RWPE2 (cell line): ENCODE measurements around the gene C1orf174.

Source experiments
- ATAC-seq: fragments of 200-7000 bp; cut with Tn5 transposase; 3 replicates; pipeline ENCODE4 v1.9.1; 2021; ENCODE audit warnings: low read depth
- DNase-seq: peaks from one replicate; pipeline ENCODE4 v3.0.0-alpha.2; 2020; ENCODE audit warnings: low spot score
- H3K27ac ChIP-seq: fragments of 450-650 bp; 2 replicates; pipeline ENCODE4 v1.5.1; 2017; ENCODE audit warnings: mild to moderate bottlenecking; ENCODE audit not compliant: poor library complexity, severe bottlenecking
- H3K27me3 ChIP-seq: fragments of 250-450 bp; sonication (Bioruptor Pico); 2 replicates; pipeline ENCODE4 v1.5.1; 2021; ENCODE audit warnings: mild to moderate bottlenecking, moderate library complexity; ENCODE audit not compliant: insufficient read depth, poor library complexity, severe bottlenecking
- H3K36me3 ChIP-seq: fragments of 250-450 bp; sonication (Bioruptor Pico); 2 replicates; pipeline ENCODE4 v1.5.1; 2020; ENCODE audit warnings: low read depth, mild to moderate bottlenecking, moderate library complexity
- H3K4me1 ChIP-seq: fragments of 250-450 bp; sonication (Bioruptor Pico); 2 replicates; pipeline ENCODE4 v1.5.1; 2021; ENCODE audit warnings: mild to moderate bottlenecking, moderate library complexity; ENCODE audit not compliant: insufficient read depth, poor library complexity, severe bottlenecking
- H3K4me3 ChIP-seq: fragments of 250-450 bp; sonication (Bioruptor Pico); 2 replicates; pipeline ENCODE4 v1.5.1; 2021; ENCODE audit warnings: mild to moderate bottlenecking, moderate library complexity; ENCODE audit not compliant: severe bottlenecking
- H3K9me3 ChIP-seq: fragments of 250-450 bp; sonication (Bioruptor Pico); 2 replicates; pipeline ENCODE4 v1.5.1; 2021; ENCODE audit warnings: mild to moderate bottlenecking, moderate library complexity; ENCODE audit not compliant: severe bottlenecking
- CTCF ChIP-seq: fragments of 450-650 bp; IDR thresholded peaks from one replicate; pipeline ENCODE4 v1.5.1; 2017; ENCODE audit warnings: mild to moderate bottlenecking, moderate library complexity; ENCODE audit not compliant: poor library complexity, severe bottlenecking

The C1orf174 gene

GRCh38 chr1:3881193-3881480 lies 18.9 kb downstream of the C1orf174 start:
- no peak for ATAC-seq
- no peak for DNase-seq
- Histone ChIP-seq H3K27ac (no peak overlapping the region), H3K4me1 (no peaks in the 10 kb centered on the region), H3K36me3 (peaks cover 6% of the 10 kb centered on the region; the same call in 1 of the 2 replicates), H3K27me3 (no peaks in the 10 kb centered on the region), H3K9me3 (no peaks in the 10 kb centered on the region), H3K4me3 (no peak overlapping the region)
- TF ChIP-seq CTCF: no peak

- ATAC-seq: no peak
These were observed 19.5 kb downstream of the C1orf174 start for GRCh38 chr1:3880429-3881192.

GRCh38 chr1:3879787-3880428 lies 20.2 kb downstream of the C1orf174 start:
- Histone ChIP-seq H3K4me3 (no peak overlapping the region), H3K27me3 (no peaks in the 10 kb centered on the region), H3K9me3 (no peaks in the 10 kb centered on the region), H3K27ac (no peak overlapping the region), H3K4me1 (no peaks in the 10 kb centered on the region), H3K36me3 (peaks cover 6% of the 10 kb centered on the region; the same call in 1 of the 2 replicates)
- ATAC-seq: no peak
- no peak for DNase-seq
- TF ChIP-seq CTCF: no peak

More at GRCh38 chr1:3880429-3881192, 19.5 kb downstream of the C1orf174 start:
- no peak for DNase-seq
- no peaks in the 10 kb centered on the region for H3K27me3 ChIP-seq
- H3K27ac ChIP-seq: no peak overlapping the region
- H3K9me3 ChIP-seq: no peaks in the 10 kb centered on the region
- no peak for TF ChIP-seq CTCF
- H3K36me3 ChIP-seq: peaks cover 6% of the 10 kb centered on the region; the same call in 1 of the 2 replicates
- H3K4me1 ChIP-seq: no peaks in the 10 kb centered on the region
- no peak overlapping the region for H3K4me3 ChIP-seq

- Histone ChIP-seq H3K9me3 (no peaks in the 10 kb centered on the region), H3K27ac (no peak overlapping the region)
These were observed 21.0 kb downstream of the C1orf174 start for GRCh38 chr1:3879099-3879498.

More at GRCh38 chr1:3879099-3879498, 21.0 kb downstream of the C1orf174 start:
- Histone ChIP-seq H3K4me3 (no peak overlapping the region), H3K27me3 (no peaks in the 10 kb centered on the region), H3K36me3 (peaks cover 6% of the 10 kb centered on the region; the same call in 1 of the 2 replicates), H3K4me1 (no peaks in the 10 kb centered on the region)
- no peak for TF ChIP-seq CTCF
- no peak for ATAC-seq
- DNase-seq: no peak
